Activated CD4-positive, alpha-beta T cell treated with anti-CD3 and anti-CD28 coated beads for 1 hour (primary cell): ENCODE data around the gene EPC1.
A peak's percentile ranks its signal among the peaks of the same experiment; 100 is the strongest.
"Not testable (repeated sequence)": the region's sequence is repeated elsewhere in the genome, so short reads cannot be mapped to it uniquely, and the experiment has no call there.

Experiments used
- DNase-seq: peaks from one replicate; pipeline ENCODE4 v3.0.0-alpha.2; 2020

Gene EPC1

GRCh38 chr10:32367793-32368453 is 21.0 kb upstream of the EPC1 start:
- DNase-seq: peak; percentile 61

GRCh38 chr10:32366588-32366987 is 19.6 kb upstream of the EPC1 start:
- no peak for DNase-seq

- no peak for DNase-seq
Observed at GRCh38 chr10:32366111-32366510, 19.2 kb upstream of the EPC1 start.

GRCh38 chr10:32365404-32365803 is 18.4 kb upstream of the EPC1 start:
- not testable (repeated sequence) for DNase-seq

- no peak for DNase-seq
Observed at GRCh38 chr10:32362571-32362970, 15.6 kb upstream of the EPC1 start.

- DNase-seq: no peak
Observed at GRCh38 chr10:32360884-32361283, 13.9 kb upstream of the EPC1 start.

GRCh38 chr10:32360241-32360640 is 13.3 kb upstream of the EPC1 start:
- no peak for DNase-seq

GRCh38 chr10:32357056-32357735 is 10.2 kb upstream of the EPC1 start:
- DNase-seq: no peak

GRCh38 chr10:32354690-32355089 is 7.7 kb upstream of the EPC1 start:
- not testable (repeated sequence) for DNase-seq

GRCh38 chr10:32350811-32351350 is 3.9 kb upstream of the EPC1 start:
- DNase-seq: no peak

- no peak for DNase-seq
Observed at GRCh38 chr10:32349968-32350738, 3.2 kb upstream of the EPC1 start.

- no peak for DNase-seq
Observed at GRCh38 chr10:32349199-32349585, 2.2 kb upstream of the EPC1 start.

GRCh38 chr10:32348297-32349198 is 1.6 kb upstream of the EPC1 start:
- DNase-seq: no peak

GRCh38 chr10:32347363-32348022 is 535 bp upstream of the EPC1 start:
- DNase-seq: no peak

- peak; percentile 92 for DNase-seq
Observed at GRCh38 chr10:32346134-32346550, 816 bp downstream of the EPC1 start.

- no peak for DNase-seq
Observed at GRCh38 chr10:32341596-32341995, 5.4 kb downstream of the EPC1 start.

- DNase-seq: no peak
Observed at GRCh38 chr10:32340596-32341180, 6.3 kb downstream of the EPC1 start.

- DNase-seq: no peak
Observed at GRCh38 chr10:32338262-32338661, 8.7 kb downstream of the EPC1 start.

GRCh38 chr10:32337350-32337749 is 9.6 kb downstream of the EPC1 start:
- no peak for DNase-seq

GRCh38 chr10:32333849-32334248 is 13.1 kb downstream of the EPC1 start:
- no peak for DNase-seq

- peak; percentile 49 for DNase-seq
Observed at GRCh38 chr10:32332299-32332750, 14.6 kb downstream of the EPC1 start.

GRCh38 chr10:32331606-32332005 is 15.4 kb downstream of the EPC1 start:
- no peak for DNase-seq
